H1 (cell line): Measurements from ENCODE around the gene STH. TPM values are rescaled to one million over a fixed set of nuclear protein-coding genes. Genes with fewer than 3 reads are reported as not detected.

ENCODE experiments used
- CBX5 ChIP-seq: fragments of 300-800, 300-1000 bp; sonication (generic); IDR thresholded peaks from 2 replicates; pipeline ENCODE4 v1.7.1; 2016; ENCODE audit warnings: antibody characterized with exemption, low read length, low read depth
- RFX5 ChIP-seq: IDR thresholded peaks from 2 replicates; pipeline ENCODE4 v1.6.1; 2011; ENCODE audit warnings: low read depth, low read length, improper control_type of control experiment, borderline replicate concordance
- SIX5 ChIP-seq: IDR thresholded peaks from 2 replicates; pipeline ENCODE4 v1.6.1; 2011; ENCODE audit warnings: mild to moderate bottlenecking, low read depth, low read length
- polyA plus RNA-seq, 7 experiments: library from polyadenylated mRNA; depleted of rRNA in 3 of 7; stranded (reverse) in 5 of 7; unstranded in 2 of 7; fragments of >200 nt in 5 of 7; fragments of 200-250 nt in 2 of 7; gene quantifications; 1 replicate in 5 of 7; 2 replicates in 1 of 7; 4 replicates in 1 of 7; pipeline versions ENCODE4 v1.2.1 to v1.2.3, GENCODE V29; 2011 to 2013; ENCODE audit warnings: missing spikeins in 2 of 7, mixed read lengths in 2 of 7
- total RNA-seq: library from RNA; stranded (reverse); fragmentation: NEBNext Ultra II Directional; extraction: Animal tissue kit (Norgen Biotek cat#: 25700); gene quantifications from 2 replicates; pipeline ENCODE4 v1.2.1, GENCODE V29; 2021
- TF ChIP-seq, protein P1 (sequence below): IDR thresholded peaks from 2 replicates; pipeline ENCODE4 v1.6.1; 2011; ENCODE audit warnings: low read length, improper control_type of control experiment

The STH gene
- total and polyA plus RNA-seq, 2 of the 8 experiments (the other 6 are each of a cell fraction or from before 2014, with no cell fraction given) = not detected

DNA sequence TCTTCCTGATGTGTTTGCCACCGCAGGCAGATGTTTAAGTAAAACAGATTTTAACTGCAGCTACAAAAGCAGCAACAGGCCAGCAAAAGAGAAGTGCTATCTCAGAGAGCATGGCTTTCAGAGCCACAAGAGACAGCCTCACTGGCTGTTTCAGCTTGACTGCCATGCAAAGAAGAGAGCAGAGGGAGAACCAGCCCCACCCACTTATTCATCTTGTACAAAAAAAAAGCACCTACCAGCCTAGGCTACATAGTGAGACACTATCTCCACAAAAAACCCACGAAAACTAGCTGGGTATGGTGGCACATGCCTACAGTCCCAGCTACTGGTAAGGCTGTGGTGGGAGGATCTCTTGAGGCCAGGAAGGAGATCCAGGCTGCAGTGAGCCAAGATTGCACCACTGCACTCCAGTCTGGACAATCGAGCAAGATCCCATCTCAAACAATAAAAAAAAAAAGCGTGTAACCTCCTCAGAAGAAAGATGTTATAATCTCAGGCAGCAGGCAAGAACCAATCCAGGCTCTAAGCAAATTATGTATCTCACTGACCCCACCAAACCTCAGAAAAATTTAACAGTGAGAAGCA lies 30.0 kb downstream of the STH start (continued):
- TF ChIP-seq RFX5 (no peak), SIX5 (no peak), CBX5 (no peak)
- TF ChIP-seq, protein P1, sequence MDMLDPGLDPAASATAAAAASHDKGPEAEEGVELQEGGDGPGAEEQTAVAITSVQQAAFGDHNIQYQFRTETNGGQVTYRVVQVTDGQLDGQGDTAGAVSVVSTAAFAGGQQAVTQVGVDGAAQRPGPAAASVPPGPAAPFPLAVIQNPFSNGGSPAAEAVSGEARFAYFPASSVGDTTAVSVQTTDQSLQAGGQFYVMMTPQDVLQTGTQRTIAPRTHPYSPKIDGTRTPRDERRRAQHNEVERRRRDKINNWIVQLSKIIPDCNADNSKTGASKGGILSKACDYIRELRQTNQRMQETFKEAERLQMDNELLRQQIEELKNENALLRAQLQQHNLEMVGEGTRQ = no peak
